ENCODE results near the gene DLG1.

The DLG1 gene

DNA sequence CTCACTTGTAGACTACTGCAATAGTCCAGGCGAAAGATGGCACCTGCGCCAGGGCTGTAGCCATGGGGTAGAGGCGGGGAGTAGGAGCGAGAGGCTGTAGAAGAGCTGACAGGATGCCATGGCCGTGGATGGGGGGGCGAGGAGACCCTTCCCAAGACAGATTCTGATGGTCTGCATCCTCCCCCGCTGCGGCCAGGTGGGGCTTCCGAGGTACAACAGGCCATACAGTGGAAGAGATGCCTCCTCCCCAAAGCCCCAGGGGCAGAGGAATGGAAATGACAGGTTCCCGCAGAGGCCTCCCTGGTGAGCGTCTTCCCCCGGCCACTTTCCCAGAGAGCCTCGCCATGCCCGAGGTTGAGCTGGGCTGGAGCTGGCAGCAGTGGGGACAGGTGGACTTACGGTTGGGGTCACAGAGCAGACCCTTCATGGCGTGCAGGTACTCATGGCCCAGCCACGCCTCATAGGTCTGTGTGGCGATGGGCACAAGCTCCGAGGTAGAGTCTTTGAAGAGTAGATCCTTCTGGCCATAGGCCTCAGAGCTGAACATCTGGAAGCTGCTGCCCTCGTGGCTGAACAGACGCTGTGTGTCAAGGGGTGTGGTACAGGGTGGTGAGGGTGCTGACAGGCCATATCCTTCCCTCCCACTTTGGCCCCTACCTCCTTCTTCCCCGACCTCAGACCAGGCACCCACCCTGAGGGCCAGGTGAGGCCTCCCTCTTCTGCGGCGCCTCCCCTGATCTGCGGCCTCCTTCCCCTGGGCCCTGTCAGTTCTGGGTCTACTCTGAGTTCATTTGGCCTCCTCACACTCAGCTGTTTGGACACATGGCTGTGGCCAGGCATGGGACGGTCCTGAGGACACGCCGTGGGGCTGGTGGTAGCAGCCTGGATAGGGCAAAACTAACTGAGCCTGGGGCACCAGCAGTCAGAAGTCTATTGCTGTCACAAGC is 282.3 kb downstream of the DLG1 start:
- H3K4me3 ChIP-seq (replicated peaks in 1 of 2; ENCODE audit: low read depth in 2 of 2, low read length in 2 of 2) = no peak overlapping the region
- TF ChIP-seq, protein P1, sequence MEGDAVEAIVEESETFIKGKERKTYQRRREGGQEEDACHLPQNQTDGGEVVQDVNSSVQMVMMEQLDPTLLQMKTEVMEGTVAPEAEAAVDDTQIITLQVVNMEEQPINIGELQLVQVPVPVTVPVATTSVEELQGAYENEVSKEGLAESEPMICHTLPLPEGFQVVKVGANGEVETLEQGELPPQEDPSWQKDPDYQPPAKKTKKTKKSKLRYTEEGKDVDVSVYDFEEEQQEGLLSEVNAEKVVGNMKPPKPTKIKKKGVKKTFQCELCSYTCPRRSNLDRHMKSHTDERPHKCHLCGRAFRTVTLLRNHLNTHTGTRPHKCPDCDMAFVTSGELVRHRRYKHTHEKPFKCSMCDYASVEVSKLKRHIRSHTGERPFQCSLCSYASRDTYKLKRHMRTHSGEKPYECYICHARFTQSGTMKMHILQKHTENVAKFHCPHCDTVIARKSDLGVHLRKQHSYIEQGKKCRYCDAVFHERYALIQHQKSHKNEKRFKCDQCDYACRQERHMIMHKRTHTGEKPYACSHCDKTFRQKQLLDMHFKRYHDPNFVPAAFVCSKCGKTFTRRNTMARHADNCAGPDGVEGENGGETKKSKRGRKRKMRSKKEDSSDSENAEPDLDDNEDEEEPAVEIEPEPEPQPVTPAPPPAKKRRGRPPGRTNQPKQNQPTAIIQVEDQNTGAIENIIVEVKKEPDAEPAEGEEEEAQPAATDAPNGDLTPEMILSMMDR (IDR thresholded peaks at IDR 0.05; ENCODE audit: low read depth, low read length) = no peak
- DNase-seq (ENCODE audit: low read depth in 2 of 2) = no peak

DNA sequence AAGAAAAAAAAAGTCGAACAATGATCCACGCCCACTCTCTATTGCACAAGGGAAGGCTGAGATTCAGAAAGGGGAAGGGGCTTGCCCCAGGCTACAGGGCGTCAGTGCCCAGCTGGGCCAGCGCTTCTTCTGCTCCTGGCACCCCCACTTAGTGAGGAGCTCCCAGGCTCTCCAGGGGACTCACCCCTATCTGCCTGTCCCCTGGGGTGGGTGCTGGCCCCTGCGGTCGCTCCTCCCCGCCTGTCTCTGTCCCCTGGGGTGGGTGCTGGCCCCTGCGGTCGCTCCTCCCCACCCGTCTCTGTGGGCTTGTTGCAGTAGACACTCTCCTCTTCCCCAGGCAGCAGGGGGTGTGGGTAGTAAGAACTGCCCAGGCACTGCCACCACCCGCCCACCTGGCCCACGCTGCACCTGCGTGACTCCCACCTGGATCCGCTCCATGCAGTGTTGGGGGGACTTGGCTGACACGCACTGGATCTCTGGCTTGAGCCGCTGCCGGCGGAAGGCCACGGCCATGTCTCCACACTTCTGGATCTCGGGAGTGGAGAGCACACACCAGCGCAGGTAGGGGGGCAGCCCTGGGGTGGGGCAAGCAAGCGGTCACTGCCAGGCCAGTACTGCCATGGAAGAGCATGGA is 283.4 kb downstream of the DLG1 start:
- TF ChIP-seq, protein P1 (IDR thresholded peaks at IDR 0.05; ENCODE audit: low read depth, low read length) = no peak
- no peak for DNase-seq (ENCODE audit: low read depth in 2 of 2)
- H3K4me3 ChIP-seq (replicated peaks in 1 of 2; ENCODE audit: low read depth in 2 of 2, low read length in 2 of 2) = no peak overlapping the region

DNA sequence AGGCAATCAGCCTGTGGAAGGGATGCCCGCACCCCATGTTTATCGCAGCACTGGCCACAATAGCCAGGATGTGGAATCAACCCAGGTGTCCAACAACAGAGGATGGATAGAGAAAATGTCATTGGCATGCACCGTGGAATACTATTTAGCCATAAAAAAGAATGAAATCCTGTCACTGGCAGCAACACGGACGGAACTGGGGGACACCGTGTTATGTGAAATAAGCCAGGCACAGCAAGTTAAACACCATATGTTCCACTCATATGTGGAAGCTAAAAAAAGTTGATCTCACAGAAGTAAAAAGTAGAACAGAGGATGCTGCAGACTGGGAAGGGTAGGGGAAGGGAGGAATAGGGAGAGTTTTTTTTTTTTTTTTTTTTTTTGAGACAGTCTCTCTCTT is 284.4 kb downstream of the DLG1 start:
- TF ChIP-seq, protein P1 (IDR thresholded peaks at IDR 0.05; ENCODE audit: low read depth, low read length) = no peak
- H3K4me3 ChIP-seq (replicated peaks in 1 of 2; ENCODE audit: low read depth in 2 of 2, low read length in 2 of 2) = no peak overlapping the region
- DNase-seq (ENCODE audit: low read depth in 2 of 2) = no peak

DNA sequence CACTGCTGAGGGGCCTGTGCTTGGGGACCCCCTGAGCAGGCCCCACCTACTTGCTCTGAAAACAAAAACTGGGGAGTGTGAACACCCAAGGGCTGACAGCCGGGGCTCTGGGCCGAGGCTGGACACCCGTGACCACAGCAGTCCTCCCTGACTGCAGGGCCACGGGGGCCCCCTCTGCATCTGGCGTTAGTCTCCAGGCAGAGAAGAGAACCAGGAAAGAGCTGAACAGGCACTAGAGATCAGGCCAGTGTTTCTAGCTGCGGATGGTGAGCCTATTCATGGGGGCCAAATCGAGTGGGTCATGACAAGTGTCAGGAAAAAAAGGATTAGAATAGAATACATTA is 285.9 kb downstream of the DLG1 start:
- TF ChIP-seq, protein P1 (IDR thresholded peaks at IDR 0.05; ENCODE audit: low read depth, low read length) = no peak
- H3K4me3 ChIP-seq (replicated peaks in 1 of 2; ENCODE audit: low read depth in 2 of 2, low read length in 2 of 2) = no peak overlapping the region
- DNase-seq (ENCODE audit: low read depth in 2 of 2) = no peak

DNA sequence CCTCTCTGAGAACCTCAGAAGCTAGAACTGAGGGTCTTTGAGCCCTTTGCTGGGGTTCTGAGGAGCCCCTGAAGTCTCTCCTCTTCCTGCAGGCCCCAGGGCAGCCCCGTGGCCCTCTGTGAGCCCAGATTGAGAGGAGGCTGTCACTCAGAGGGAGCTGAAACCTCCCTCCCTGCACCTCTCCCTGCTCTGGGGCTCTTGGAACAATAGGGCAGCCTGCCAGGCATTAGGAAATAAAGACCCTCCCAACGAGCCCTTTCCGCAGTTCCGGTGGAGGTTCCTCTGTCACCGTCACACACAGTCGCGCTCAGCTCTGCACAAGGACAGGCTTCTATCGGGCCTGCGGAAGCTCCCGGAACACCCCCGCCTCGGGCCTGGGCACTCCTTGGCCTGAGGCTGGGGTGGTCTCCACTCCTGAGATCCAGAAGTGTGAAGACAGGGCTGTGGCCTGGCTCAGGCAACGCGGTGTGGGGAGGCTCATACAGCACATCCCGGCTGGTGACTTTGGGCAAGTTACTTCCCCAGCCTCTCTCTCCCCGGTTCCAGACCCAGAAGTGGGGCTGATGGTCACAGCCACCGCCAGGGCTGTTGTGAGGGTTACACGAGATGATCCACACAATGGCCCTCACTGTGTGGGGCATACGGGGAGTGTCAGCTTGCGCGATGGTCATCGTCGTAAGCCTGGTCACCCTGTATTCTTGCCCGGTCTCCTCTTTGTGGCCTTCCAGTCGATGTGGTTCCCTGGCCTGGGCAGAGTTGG is 286.5 kb downstream of the DLG1 start:
- no peak for DNase-seq (ENCODE audit: low read depth in 2 of 2)
- no peak overlapping the region for H3K4me3 ChIP-seq (replicated peaks in 1 of 2; ENCODE audit: low read depth in 2 of 2, low read length in 2 of 2)
- TF ChIP-seq, protein P1 (IDR thresholded peaks at IDR 0.05; ENCODE audit: low read depth, low read length) = no peak

DNA sequence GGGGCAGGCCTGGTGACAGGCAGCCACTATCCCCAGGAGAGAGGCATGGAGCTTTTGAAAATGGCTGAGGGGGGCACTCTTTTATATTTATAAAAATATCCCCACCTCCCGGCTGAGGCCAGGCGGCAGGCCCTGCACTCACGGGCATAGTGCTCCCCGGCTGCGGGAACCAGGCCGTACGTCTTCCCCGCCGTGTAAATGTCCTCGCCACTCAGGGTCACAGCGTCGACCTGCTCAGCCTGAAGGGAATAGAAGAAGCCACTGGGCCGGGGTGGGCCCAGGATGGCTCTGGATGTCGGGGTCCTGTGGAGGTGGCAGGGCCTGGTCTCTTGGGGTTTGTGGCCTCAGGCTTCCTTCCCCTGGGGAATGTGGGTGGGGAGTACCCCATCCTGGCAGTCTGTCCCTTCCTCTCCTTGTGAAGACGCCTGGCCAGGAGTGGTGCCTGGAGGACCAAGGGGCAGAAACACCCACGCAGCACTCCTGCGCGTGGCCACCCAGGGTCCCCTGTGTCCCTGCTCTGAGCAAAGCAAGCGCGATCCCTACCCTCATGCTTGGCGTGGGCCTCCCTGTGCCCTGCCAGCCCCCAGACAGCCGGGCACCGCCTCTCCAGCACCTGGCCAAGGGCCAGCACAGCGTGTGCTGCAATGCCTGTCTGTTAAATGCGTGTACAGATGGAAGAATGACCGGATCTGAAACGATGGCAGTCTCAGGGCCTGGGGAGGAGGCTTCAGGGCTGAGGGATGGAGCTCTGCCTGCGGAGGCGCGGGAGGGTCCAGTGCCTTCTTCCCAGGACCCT is 287.7 kb downstream of the DLG1 start:
- TF ChIP-seq, protein P1 (IDR thresholded peaks at IDR 0.05; ENCODE audit: low read depth, low read length) = no peak
- H3K4me3 ChIP-seq (replicated peaks in 1 of 2; ENCODE audit: low read depth in 2 of 2, low read length in 2 of 2) = no peak overlapping the region
- DNase-seq (ENCODE audit: low read depth in 2 of 2) = no peak
